ENCODE data around the gene MB. TPM values are rescaled to one million over a fixed set of nuclear protein-coding genes. Genes with fewer than 3 reads are reported as not detected.

MB gene
- total RNA-seq, 1 experiment from 2014 or later, result 17.3 TPM

GRCh38 chr22:35651085-35651484 is 34.0 kb upstream of the MB start:
- TF ChIP-seq CTCF (IDR thresholded peaks at IDR 0.05) (no peak), SIN3A (IDR thresholded peaks at IDR 0.05; ENCODE audit: borderline replicate concordance, insufficient read depth, low read depth, low read length) (no peak), REST (IDR thresholded peaks at IDR 0.05; ENCODE audit: insufficient read depth in 1 of 2, low read depth in 2 of 2, low read length in 1 of 2) (no peak)
- POLR2A ChIA-PET, result no interaction called here

DNA sequence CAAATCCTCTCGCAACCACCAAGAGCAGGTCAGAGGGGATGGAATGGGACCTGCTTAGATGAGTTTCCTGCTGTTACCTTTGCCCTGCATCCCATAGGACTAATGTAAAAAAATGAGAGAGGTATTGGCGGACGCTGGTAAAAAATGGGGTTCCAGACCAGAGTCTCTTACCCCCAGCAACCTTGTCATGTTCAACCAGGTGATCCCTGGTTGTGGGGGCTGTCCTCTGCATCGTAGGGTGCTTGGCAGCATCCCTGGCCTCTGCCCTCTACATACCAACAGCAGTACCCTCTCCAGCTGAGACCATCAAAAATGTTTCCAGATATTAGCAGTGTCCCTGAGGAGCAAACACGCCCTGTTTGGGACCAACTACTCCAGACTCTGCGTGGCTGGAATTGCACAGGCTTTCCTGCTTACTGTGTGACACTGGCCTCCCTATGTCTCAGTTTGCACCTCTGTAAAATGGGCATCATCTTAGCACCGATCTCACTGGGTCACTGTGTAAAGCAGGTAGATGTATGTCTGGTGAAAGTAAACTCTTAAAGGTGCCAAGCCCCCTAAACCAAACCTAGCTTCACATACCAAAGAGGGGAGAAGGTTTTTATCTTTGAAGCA is 32.6 kb upstream of the MB start:
- Histone ChIP-seq H3K4me1 (ENCODE audit: control insufficient read depth, insufficient read depth, low read length) (peaks cover 22% of the 10 kb centered on the region), H3K9me3 (ENCODE audit: control insufficient read depth, insufficient read depth, low read depth, low read length) (no peaks in the 10 kb centered on the region), H3K27me3 (ENCODE audit: control insufficient read depth, insufficient read depth, low read length) (no peaks in the 10 kb centered on the region), H3K4me3 (ENCODE audit: low read depth in 2 of 2, low read length in 2 of 2) (peak overlapping the region; percentile 57 to 64), H3K27ac (ENCODE audit: low read length) (peak overlapping the region; percentile 99), H3K36me3 (ENCODE audit: control insufficient read depth, insufficient read depth, low read length) (no peaks in the 10 kb centered on the region)
- ChIA-PET CTCF (interaction anchor here (0.7 kb wide), 1 partner anchor 13 kb away, joined by 5 read pairs; no protein-coding TSS in a partner anchor), POLR2A (interaction anchor here (1.2 kb wide), 1 partner anchor 15 kb away, joined by 3 read pairs; no protein-coding TSS in a partner anchor)
- BruUV-seq (replicated peaks), result no TSS peak
- TF ChIP-seq CTCF (IDR thresholded peaks at IDR 0.05), result no peak
- in situ Hi-C loops (cut with HindIII; ENCODE audit: low pct_unique_long_range_greater_than_20kb, low sequenced_read_pairs), result no loop called here
- no peak for DNase-seq (ENCODE audit: low read depth, low spot score)
- intact Hi-C loops (cut with micrococcal nuclease; ENCODE audit: unreplicated experiment), result no loop called here
- ATAC-seq, result no peak

More at GRCh38 chr22:35651085-35651484, 34.0 kb upstream of the MB start:
- Histone ChIP-seq H3K27me3 (ENCODE audit: control insufficient read depth, insufficient read depth, low read length) (no peaks in the 10 kb centered on the region), H3K4me3 (ENCODE audit: low read depth in 2 of 2, low read length in 2 of 2) (no peak overlapping the region), H3K27ac (ENCODE audit: low read length) (no peak overlapping the region; the same call in 1 of the 2 replicates), H3K9me3 (ENCODE audit: control insufficient read depth, insufficient read depth, low read depth, low read length) (no peaks in the 10 kb centered on the region), H3K4me1 (ENCODE audit: control insufficient read depth, insufficient read depth, low read length) (peaks cover 22% of the 10 kb centered on the region), H3K36me3 (ENCODE audit: control insufficient read depth, insufficient read depth, low read length) (no peaks in the 10 kb centered on the region; the same call in 1 of the 2 replicates)
- DNase-seq (ENCODE audit: low read depth, low spot score) (no peak), ATAC-seq (no peak)
- intact Hi-C loops (cut with micrococcal nuclease; ENCODE audit: unreplicated experiment), result no loop called here
- CTCF ChIA-PET, result no interaction called here
- no TSS peak for BruUV-seq (replicated peaks)
- in situ Hi-C loops (cut with HindIII; ENCODE audit: low pct_unique_long_range_greater_than_20kb, low sequenced_read_pairs), result no loop called here
